GM19239 (cell line): ENCODE measurements around the gene MAEA.
"Not testable (repeated sequence)": the region's sequence is repeated elsewhere in the genome, so short reads cannot be mapped to it uniquely, and the experiment has no call there.

Experiments
- DNase-seq: peaks from one replicate; pipeline ENCODE4 v3.0.0; 2011; ENCODE audit warnings: low spot score; ENCODE audit not compliant: insufficient read length
- FAIRE-seq: peaks from 2 replicates; lab custom pipeline; 2011; peaks lifted over from hg19 to GRCh38; lab: Jason Lieb, UNC

Gene MAEA

DNA sequence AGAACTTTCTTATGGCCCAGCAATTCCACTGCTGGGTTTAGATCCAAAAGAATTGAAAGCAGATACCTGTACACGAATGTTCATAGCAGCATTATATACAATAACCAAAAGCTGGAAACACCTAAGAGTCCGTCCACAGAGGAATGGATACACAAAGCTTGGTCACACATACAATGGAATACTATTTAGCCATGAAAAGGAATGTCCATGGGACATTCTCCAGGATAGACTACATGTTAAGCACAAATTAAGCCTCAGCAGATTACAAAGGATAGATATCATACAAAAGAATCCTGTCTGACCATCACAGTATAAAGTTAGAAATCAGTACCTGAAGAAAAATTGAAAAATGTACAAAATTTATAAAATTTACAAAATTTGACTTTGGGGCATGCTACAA, 12.7 kb upstream of the MAEA start:
- DNase-seq (no peak), FAIRE-seq (no peak)

DNA sequence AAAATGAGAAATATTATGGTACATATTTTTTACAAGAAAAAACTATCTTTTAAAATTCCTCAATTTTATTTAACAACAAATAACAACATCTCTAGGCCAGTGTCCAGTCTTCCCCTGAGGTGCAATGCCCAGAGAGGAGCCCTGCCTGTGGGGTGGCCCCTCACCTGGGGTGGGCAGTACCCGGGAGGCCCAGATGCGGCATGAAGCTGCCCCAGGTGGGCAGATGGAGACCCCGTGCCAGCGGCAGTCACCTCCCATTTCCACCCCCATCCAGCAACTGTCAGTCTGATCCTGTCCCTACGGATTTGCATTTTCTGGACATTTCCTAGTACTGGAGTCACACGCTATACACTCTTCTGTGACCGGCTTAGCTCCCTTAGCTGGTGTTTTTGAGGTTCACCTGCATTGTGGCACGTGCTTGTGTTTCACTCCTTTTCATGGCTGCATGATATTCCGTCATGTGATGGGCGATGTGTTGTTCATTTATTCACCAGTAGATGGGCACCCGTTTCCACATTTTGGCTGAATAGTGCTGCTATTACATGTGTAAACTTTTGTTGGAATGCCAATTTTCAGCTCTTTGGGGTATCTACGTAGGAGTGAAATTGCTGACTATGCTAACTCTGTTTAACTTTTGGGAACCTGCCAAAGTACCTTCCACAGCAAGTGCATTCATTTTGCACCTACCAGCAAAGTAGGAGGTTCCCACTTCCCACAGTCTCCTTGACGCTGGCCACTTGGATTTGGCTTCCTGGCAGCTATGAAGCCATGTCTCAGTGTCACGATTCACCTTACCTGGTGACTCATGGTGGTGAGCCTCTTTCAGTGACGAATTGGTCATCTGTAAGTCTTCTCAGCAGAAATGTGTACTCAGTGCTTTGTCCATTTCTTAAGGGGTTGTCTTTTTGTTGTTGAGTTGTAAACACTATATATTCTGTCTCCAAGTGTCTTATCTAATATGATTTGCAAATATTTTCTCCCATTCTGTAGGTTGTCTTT, 11.7 kb upstream of the MAEA start:
- no peak for FAIRE-seq
- DNase-seq, result no peak

GRCh38 chr4:1279253-1279652, 10.4 kb upstream of the MAEA start:
- DNase-seq (no peak), FAIRE-seq (no peak)

DNA sequence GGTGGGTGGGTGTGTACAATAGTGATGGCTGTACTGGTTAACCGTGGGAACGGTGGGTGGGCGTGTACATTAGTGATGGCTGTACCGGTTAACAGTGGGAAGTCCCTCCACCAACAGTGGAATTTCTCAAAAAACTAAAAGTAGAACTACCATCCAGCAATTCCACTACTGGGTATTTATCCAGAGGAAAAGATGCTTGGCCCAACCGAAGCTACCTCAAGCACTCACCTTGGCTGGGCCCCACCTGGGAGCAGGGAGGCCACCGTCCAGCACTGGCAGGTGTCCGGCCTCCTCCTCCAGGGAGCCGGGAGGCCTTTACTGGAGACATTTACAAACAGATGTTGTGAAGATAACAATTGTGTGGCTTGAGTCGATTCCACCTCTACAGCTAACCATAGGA, 6.0 kb upstream of the MAEA start:
- no peak for FAIRE-seq
- no peak for DNase-seq

- FAIRE-seq (no peak), DNase-seq (no peak)
Observed at GRCh38 chr4:1285151-1285789, 4.4 kb upstream of the MAEA start.

GRCh38 chr4:1285790-1286553, 3.7 kb upstream of the MAEA start:
- FAIRE-seq (no peak), DNase-seq (no peak)

DNA sequence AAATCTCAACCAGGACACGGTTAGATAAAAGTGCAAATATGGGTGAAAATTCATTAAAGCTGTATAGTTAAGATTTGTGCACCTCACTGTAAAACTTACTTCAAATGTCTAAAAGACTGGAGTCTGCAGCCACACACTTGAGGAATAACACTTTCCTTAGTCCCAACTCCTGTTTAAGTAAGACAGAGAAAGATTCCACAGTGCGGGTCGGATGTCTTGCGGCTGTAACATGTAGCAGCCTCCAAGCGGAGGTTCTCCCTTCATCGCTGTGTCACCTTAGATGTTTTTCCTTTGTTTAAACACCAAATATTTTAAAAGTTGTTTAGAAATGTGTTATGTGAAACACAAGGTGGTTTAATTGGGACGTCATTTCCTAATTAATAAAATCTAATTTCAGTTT, 905 bp upstream of the MAEA start:
- FAIRE-seq (peak; percentile 70), DNase-seq (no peak)

GRCh38 chr4:1290165-1290977, 680 bp downstream of the MAEA start:
- peak; percentile 48 for FAIRE-seq
- DNase-seq, result no peak

GRCh38 chr4:1291091-1291490, 1.4 kb downstream of the MAEA start:
- FAIRE-seq, result no peak
- no peak for DNase-seq

- no peak for FAIRE-seq
Observed at GRCh38 chr4:1291996-1292702, 2.5 kb downstream of the MAEA start.

GRCh38 chr4:1292703-1293011, 3.0 kb downstream of the MAEA start:
- DNase-seq, FAIRE-seq: not testable (repeated sequence)

More at GRCh38 chr4:1291996-1292702, 2.5 kb downstream of the MAEA start:
- DNase-seq, result no peak

GRCh38 chr4:1293531-1293941, 3.8 kb downstream of the MAEA start:
- DNase-seq (no peak), FAIRE-seq (no peak)

DNA sequence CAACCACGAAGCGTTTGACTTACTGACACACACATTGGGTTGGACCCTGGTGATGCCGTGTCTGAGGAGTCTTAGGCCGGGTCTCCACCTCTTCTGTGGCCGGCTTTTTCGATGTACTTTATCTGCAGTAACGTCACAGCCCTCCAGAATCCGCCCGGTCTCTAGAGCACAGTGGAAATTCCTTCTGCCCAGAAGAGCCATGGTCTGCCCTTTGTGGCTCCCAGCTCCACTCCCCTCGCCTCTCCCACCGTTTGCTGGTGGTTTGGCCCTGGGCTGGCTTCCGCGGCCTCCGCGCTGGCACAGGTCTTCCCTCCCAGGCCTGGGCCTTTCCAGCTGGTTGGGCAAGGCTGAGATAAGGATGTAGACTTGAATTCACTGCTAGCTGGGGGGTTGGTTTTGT, 4.3 kb downstream of the MAEA start:
- DNase-seq (no peak), FAIRE-seq (no peak)

- DNase-seq (no peak), FAIRE-seq (no peak)
Observed at GRCh38 chr4:1294424-1294823, 4.7 kb downstream of the MAEA start.

DNA sequence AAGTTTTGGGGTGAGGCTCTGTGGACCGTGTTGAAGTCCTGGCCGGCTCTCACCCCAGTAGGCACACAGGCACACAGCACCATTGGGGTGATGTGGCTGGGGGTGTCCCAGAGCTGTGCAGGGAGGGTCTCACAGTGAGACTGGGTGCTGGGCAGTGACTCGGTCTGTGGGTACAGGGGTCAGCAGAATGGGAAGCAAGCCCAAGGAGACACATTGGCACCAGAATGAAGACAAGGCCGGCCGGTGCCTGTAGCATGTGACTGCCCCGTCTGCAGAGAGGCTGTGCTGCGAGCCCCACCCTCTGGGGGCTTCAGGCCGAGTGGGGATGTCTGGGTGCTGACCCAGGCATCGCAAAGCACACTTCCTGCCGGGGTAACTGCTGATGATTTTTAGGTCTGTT, 5.2 kb downstream of the MAEA start:
- FAIRE-seq, result no peak
- no peak for DNase-seq

DNA sequence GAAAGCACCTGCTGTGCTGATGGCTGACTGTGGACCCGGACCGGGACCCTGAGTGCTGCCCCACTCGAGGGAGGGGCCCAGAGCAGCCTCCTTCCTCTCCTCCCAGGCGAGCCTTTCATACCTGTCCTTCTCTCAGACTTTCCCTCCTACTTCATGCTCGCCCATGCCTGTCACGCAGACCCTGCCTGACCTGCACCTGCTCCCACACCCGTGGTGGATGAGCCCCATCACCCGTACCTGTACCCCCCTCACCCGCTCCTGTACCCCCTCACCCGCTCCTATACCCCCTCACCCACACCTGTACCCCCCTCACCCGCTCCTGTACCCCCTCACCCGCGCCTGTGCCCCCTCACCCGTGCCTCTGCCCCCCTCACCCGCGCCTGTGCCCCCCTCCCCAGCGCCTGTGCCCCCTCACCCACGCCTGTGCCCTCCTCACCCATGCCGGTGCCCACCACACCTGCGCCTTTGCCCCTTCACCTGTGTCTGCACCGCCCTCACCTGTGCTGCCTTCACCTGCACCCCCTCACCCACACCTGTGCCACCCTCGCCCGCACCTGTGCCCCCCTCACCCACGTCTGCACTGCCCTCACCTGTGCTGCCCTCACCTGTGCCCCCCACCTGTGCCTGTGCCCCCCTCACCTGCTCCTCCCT, 5.8 kb downstream of the MAEA start:
- no peak for FAIRE-seq
- no peak for DNase-seq

GRCh38 chr4:1296324-1297022, 6.8 kb downstream of the MAEA start:
- no peak for DNase-seq
- FAIRE-seq, result no peak

DNA sequence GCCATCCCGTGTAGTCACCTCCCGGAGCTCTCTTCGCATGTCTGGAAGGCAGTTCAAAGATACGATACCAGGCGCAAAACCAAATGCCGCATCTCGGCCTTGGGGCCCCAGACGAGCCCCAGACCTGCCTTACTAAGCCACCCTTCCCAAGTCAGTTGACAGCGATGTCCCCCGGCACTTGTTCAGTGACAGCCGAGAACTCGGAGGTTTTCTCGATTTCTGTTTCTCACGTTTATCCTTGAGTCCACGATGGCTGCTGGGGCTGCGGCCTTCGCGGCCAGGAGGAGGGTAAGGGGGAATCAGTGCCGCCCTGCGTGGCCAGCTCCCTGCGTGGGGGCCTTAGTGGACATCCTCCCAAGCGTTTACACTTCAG, 7.3 kb downstream of the MAEA start:
- FAIRE-seq, result no peak
- DNase-seq, result no peak
